ENCODE results near the gene MBD3L5. TPM values are rescaled to one million over a fixed set of nuclear protein-coding genes. Genes with fewer than 3 reads are reported as not detected.

MBD3L5 gene
- polyA plus RNA-seq, 3 donors: not detected

DNA sequence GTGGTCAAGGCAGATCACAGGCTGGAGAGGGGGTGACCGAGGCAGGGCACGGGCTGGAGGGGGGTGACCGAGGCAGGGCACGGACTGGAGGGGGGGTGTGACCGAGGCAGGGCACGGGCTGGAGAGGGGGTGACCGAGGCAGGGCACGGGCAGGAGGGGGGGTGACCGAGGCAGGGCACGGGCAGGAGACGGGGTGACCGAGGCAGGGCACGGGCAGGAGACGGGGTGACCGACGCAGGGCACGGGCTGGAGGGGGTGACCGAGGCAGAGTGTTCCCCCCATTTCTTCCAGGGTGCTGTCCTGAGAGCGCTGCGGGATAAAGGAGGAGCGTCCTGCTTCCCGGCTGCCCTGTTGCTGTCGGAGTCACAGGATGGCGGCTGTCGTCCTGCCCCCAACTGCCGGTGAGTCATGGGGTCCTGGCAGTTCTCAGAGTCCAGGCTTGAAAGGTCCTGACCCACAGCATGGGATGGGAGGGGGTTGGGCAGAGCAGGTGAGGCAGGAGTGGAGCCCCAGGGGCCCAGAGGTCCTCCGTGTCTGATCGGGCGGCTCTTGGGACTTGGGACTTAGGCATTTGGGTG is 44.4 kb downstream of the MBD3L5 start:
- no peaks in the 10 kb centered on the region for H4K20me1 ChIP-seq (ENCODE audit: insufficient read depth, low read length)
- no peak overlapping the region for H3K4me2 ChIP-seq (replicated peaks; ENCODE audit: extremely low read depth, low read length, poor library complexity, severe bottlenecking)
- H2AFZ ChIP-seq (ENCODE audit: insufficient read depth, low read depth, low read length, poor library complexity, severe bottlenecking): no peak overlapping the region
- 99% methylated on average over 29 of the region's 29 CpGs for WGBS (ENCODE audit: insufficient coverage)
- no peak overlapping the region for H3K27ac ChIP-seq (ENCODE audit: low read depth in 1 of 2, low read length in 2 of 2)
- H3K9ac ChIP-seq (ENCODE audit: insufficient read depth, low read length, poor library complexity, severe bottlenecking): no peak overlapping the region
- Mint-ChIP-seq H3K27ac (no peak overlapping the region), H3K36me3 (peaks cover 73 to 93% of the 10 kb centered on the region in 2 donors), H3K4me1 (peaks cover 6% of the 10 kb centered on the region), H3K9me3 (peaks cover 50 to 68% (median 61%) of the 10 kb centered on the region in 7 donors), H3K4me3 (no peak overlapping the region), H3K27me3 (ENCODE audit: low read depth in 3 of 3) (no peaks in the 10 kb centered on the region)
- intact Hi-C loops (cut with micrococcal nuclease): no loop called here
- TF ChIP-seq, protein P1, sequence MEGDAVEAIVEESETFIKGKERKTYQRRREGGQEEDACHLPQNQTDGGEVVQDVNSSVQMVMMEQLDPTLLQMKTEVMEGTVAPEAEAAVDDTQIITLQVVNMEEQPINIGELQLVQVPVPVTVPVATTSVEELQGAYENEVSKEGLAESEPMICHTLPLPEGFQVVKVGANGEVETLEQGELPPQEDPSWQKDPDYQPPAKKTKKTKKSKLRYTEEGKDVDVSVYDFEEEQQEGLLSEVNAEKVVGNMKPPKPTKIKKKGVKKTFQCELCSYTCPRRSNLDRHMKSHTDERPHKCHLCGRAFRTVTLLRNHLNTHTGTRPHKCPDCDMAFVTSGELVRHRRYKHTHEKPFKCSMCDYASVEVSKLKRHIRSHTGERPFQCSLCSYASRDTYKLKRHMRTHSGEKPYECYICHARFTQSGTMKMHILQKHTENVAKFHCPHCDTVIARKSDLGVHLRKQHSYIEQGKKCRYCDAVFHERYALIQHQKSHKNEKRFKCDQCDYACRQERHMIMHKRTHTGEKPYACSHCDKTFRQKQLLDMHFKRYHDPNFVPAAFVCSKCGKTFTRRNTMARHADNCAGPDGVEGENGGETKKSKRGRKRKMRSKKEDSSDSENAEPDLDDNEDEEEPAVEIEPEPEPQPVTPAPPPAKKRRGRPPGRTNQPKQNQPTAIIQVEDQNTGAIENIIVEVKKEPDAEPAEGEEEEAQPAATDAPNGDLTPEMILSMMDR (IDR thresholded peaks at IDR 0.05): no peak
- H3K9me3 ChIP-seq (replicated peaks in 1 of 2; ENCODE audit: control insufficient read depth in 1 of 2, insufficient read depth in 1 of 2, low read length in 2 of 2): peaks cover 51 to 60% of the 10 kb centered on the region in 2 donors
- DNase-seq: no peak
- peaks cover 81 to 92% of the 10 kb centered on the region in 2 donors for H3K36me3 ChIP-seq (replicated peaks in 1 of 2; ENCODE audit: control insufficient read depth in 1 of 2, insufficient read depth in 2 of 2, low read length in 2 of 2)
- no peaks in the 10 kb centered on the region for H3K27me3 ChIP-seq (ENCODE audit: control insufficient read depth in 2 of 2, insufficient read depth in 2 of 2, low read length in 2 of 2)
- peaks cover 7 to 10% of the 10 kb centered on the region in 2 donors for H3K4me1 ChIP-seq (ENCODE audit: control insufficient read depth in 1 of 2, insufficient read depth in 2 of 2, low read length in 2 of 2)
- no peak overlapping the region for H3K4me3 ChIP-seq (replicated peaks in 1 of 3; ENCODE audit: low read depth in 2 of 3, low read length in 3 of 3)
- peaks cover 28% of the 10 kb centered on the region for H3K79me2 ChIP-seq (ENCODE audit: insufficient read depth, low read length)

DNA sequence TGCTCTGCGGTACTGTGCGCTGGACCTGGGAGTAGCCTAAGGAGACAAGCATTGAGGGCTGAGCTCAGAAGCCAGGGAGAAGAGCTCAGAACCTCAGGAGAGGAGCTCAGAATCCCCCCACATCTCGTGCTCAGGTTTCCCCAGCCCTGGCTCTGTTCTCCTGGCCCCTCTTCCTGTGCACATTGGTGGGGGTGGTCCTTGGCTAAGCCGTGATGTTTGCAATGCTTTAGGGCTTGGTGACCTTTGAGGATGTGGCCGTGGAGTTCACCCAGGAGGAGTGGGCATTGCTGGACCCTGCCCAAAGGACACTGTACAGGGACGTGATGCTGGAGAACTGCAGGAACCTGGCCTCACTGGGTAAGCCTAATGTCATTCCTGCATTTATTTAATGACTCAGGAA is 45.8 kb downstream of the MBD3L5 start:
- intact Hi-C loops (cut with micrococcal nuclease): no loop called here
- H3K9ac ChIP-seq (ENCODE audit: insufficient read depth, low read length, poor library complexity, severe bottlenecking): no peak overlapping the region
- no peak overlapping the region for H3K4me2 ChIP-seq (replicated peaks; ENCODE audit: extremely low read depth, low read length, poor library complexity, severe bottlenecking)
- H3K27me3 ChIP-seq (ENCODE audit: control insufficient read depth in 2 of 2, insufficient read depth in 2 of 2, low read length in 2 of 2): no peaks in the 10 kb centered on the region
- no peak overlapping the region for H3K4me3 ChIP-seq (replicated peaks in 1 of 3; ENCODE audit: low read depth in 2 of 3, low read length in 3 of 3)
- H2AFZ ChIP-seq (ENCODE audit: insufficient read depth, low read depth, low read length, poor library complexity, severe bottlenecking): no peak overlapping the region
- Mint-ChIP-seq H3K4me3 (no peak overlapping the region), H3K4me1 (no peaks in the 10 kb centered on the region), H3K9me3 (peaks cover 63 to 81% (median 75%) of the 10 kb centered on the region in 7 donors), H3K36me3 (peaks cover 83 to 99% of the 10 kb centered on the region in 2 donors), H3K27ac (no peak overlapping the region), H3K27me3 (ENCODE audit: low read depth in 3 of 3) (no peaks in the 10 kb centered on the region)
- peaks cover 65 to 74% of the 10 kb centered on the region in 2 donors for H3K9me3 ChIP-seq (replicated peaks in 1 of 2; ENCODE audit: control insufficient read depth in 1 of 2, insufficient read depth in 1 of 2, low read length in 2 of 2)
- H3K27ac ChIP-seq (ENCODE audit: low read depth in 1 of 2, low read length in 2 of 2): no peak overlapping the region
- no peak for DNase-seq
- H3K4me1 ChIP-seq (ENCODE audit: control insufficient read depth in 1 of 2, insufficient read depth in 2 of 2, low read length in 2 of 2): no peaks in the 10 kb centered on the region
- WGBS (ENCODE audit: insufficient coverage): 100% methylated on average over 2 of the region's 6 CpGs
- no peaks in the 10 kb centered on the region for H4K20me1 ChIP-seq (ENCODE audit: insufficient read depth, low read length)
- TF ChIP-seq, protein P1 (IDR thresholded peaks at IDR 0.05): no peak
- peaks cover 91 to 97% of the 10 kb centered on the region in 2 donors for H3K36me3 ChIP-seq (replicated peaks in 1 of 2; ENCODE audit: control insufficient read depth in 1 of 2, insufficient read depth in 2 of 2, low read length in 2 of 2)
- peaks cover 14% of the 10 kb centered on the region for H3K79me2 ChIP-seq (ENCODE audit: insufficient read depth, low read length)

All from CD14-positive monocyte (primary cell).